IMR-90 (cell line): ENCODE measurements around the gene NACC2. TPM values are rescaled to one million over a fixed set of nuclear protein-coding genes. Genes with fewer than 3 reads are reported as not detected.

Source experiments
- ATAC-seq: fragments of 200-7000 bp; cut with Tn5 transposase; 2 replicates; pipeline ENCODE4 v1.9.1; 2020; ENCODE audit warnings: low read depth, mild to moderate bottlenecking, moderate library complexity
- BruUV-seq: library from RNA; stranded (reverse); fragments of 400-500 nt; replicated peaks from 2 replicates; lab custom pipeline; 2021; lab: Mats Ljungman, UMichigan
- CTCF ChIA-PET: fragments of 300-600 bp; formaldehyde crosslinking; extraction: SDS; loops from one replicate; lab custom pipeline; 2021; ENCODE audit warnings: antibody characterized with exemption; lab: Yijun Ruan, JAX
- POLR2A ChIA-PET: fragments of 300-600 bp; sonication (Branson Sonifier 250); formaldehyde crosslinking; loops from one replicate; lab custom pipeline; 2022; ENCODE audit warnings: antibody characterized with exemption; ENCODE audit not compliant: unreplicated experiment; lab: Charles Lee
- DNase-seq: peaks from one replicate; pipeline ENCODE4 v3.0.0; 2013
- H2AFZ ChIP-seq: replicated peaks from 2 replicates; pipeline ENCODE3; 2013; ENCODE audit warnings: low read length, mild to moderate bottlenecking; ENCODE audit not compliant: poor library complexity
- H2AK5ac ChIP-seq: 2 replicates; pipeline ENCODE4 v1.6.1; 2013; ENCODE audit warnings: low read depth, low read length, inconsistent platforms
- H2AK9ac ChIP-seq: replicated peaks from 2 replicates; pipeline ENCODE3; 2013; ENCODE audit warnings: mild to moderate bottlenecking, low read depth, low read length, moderate library complexity; ENCODE audit not compliant: poor library complexity
- H2BK120ac ChIP-seq: 2 replicates; pipeline ENCODE4 v1.6.1; 2013; ENCODE audit warnings: low read depth, low read length, inconsistent platforms
- H2BK15ac ChIP-seq: 3 replicates; pipeline ENCODE4 v1.6.1; 2013; ENCODE audit warnings: low read depth, low read length, inconsistent platforms
- H2BK20ac ChIP-seq: 2 replicates; pipeline ENCODE4 v1.6.1; 2013; ENCODE audit warnings: low read depth, mild to moderate bottlenecking, inconsistent platforms, low read length, moderate library complexity
- H2BK5ac ChIP-seq: 2 replicates; pipeline ENCODE4 v1.6.1; 2013; ENCODE audit warnings: mild to moderate bottlenecking, low read depth, low read length, inconsistent platforms; ENCODE audit not compliant: poor library complexity, severe bottlenecking
- H3K14ac ChIP-seq: replicated peaks from 2 replicates; pipeline ENCODE4 v1.6.1; 2013; ENCODE audit warnings: low read depth, low read length, inconsistent platforms
- H3K18ac ChIP-seq: 2 replicates; pipeline ENCODE4 v1.6.1; 2013; ENCODE audit warnings: low read depth, low read length, control low read depth
- H3K23ac ChIP-seq: 2 replicates; pipeline ENCODE4 v1.6.1; 2013; ENCODE audit warnings: low read depth, low read length, inconsistent platforms
- H3K27ac ChIP-seq: 2 replicates; pipeline ENCODE4 v1.5.1; 2013; ENCODE audit warnings: mild to moderate bottlenecking, control low read depth, low read length; ENCODE audit not compliant: insufficient read depth
- H3K27me3 ChIP-seq: 2 replicates; pipeline ENCODE4 v1.6.1; 2013; ENCODE audit warnings: low read length; ENCODE audit not compliant: control insufficient read depth, insufficient read depth
- H3K36me3 ChIP-seq: 2 replicates; pipeline ENCODE4 v1.6.1; 2013; ENCODE audit warnings: low read length, mixed read lengths; ENCODE audit not compliant: control insufficient read depth, insufficient read depth
- H3K4ac ChIP-seq: 2 replicates; pipeline ENCODE4 v1.6.1; 2013; ENCODE audit warnings: low read depth, low read length, inconsistent platforms
- H3K4me1 ChIP-seq: 2 replicates; pipeline ENCODE4 v1.6.1; 2013; ENCODE audit warnings: low read length, mixed read lengths; ENCODE audit not compliant: control insufficient read depth, insufficient read depth
- H3K4me2 ChIP-seq: 2 replicates; pipeline ENCODE4 v1.6.1; 2013; ENCODE audit warnings: low read depth, mild to moderate bottlenecking, control low read depth, low read length, moderate library complexity
- H3K4me3 ChIP-seq: 2 replicates; pipeline ENCODE4 v1.5.1; 2013; ENCODE audit warnings: low read depth, mild to moderate bottlenecking, control low read depth, low read length, moderate library complexity; ENCODE audit not compliant: insufficient read depth
- H3K56ac ChIP-seq: 2 replicates; pipeline ENCODE4 v1.6.1; 2013; ENCODE audit warnings: low read length, inconsistent platforms; ENCODE audit not compliant: insufficient read depth; ENCODE audit errors: extremely low read depth
- H3K79me1 ChIP-seq, 2 experiments: 2 replicates each; pipeline ENCODE4 v1.6.1; 2013; ENCODE audit warnings: low read length in 2 of 2, inconsistent platforms in 1 of 2, low read depth in 1 of 2
- H3K9ac ChIP-seq: 2 replicates; pipeline ENCODE4 v1.6.1; 2013; ENCODE audit warnings: low read depth, low read length, control low read depth
- H3K9me1 ChIP-seq: 2 replicates; pipeline ENCODE4 v1.6.1; 2013; ENCODE audit warnings: low read length, inconsistent platforms; ENCODE audit not compliant: insufficient read depth
- H3K9me3 ChIP-seq: 2 replicates; pipeline ENCODE4 v1.6.1; 2013; ENCODE audit warnings: low read length; ENCODE audit not compliant: control insufficient read depth, insufficient read depth
- H4K20me1 ChIP-seq: 2 replicates; pipeline ENCODE4 v1.6.1; 2013; ENCODE audit warnings: low read length, inconsistent platforms; ENCODE audit not compliant: insufficient read depth
- H4K5ac ChIP-seq: 2 replicates; pipeline ENCODE4 v1.6.1; 2013; ENCODE audit warnings: mild to moderate bottlenecking, low read depth, low read length, control low read depth
- H4K8ac ChIP-seq, 2 experiments: 2 replicates each; pipeline ENCODE4 v1.6.1; 2013; ENCODE audit warnings: low read depth in 2 of 2, low read length in 2 of 2, control low read depth in 1 of 2, inconsistent platforms in 1 of 2
- H4K91ac ChIP-seq: 2 replicates; pipeline ENCODE4 v1.6.1; 2013; ENCODE audit warnings: low read depth, low read length, inconsistent platforms; ENCODE audit not compliant: insufficient read depth
- BHLHE40 ChIP-seq: fragments of 150-350 bp; IDR thresholded peaks from 2 replicates; pipeline ENCODE4 v1.6.1; 2016; ENCODE audit warnings: mild to moderate bottlenecking, low read depth, low read length
- CEBPB ChIP-seq: IDR thresholded peaks from 2 replicates; pipeline ENCODE4 v1.6.1; 2012; ENCODE audit warnings: low read depth, low read length, improper control_type of control experiment
- CHD1 ChIP-seq: IDR thresholded peaks from 2 replicates; pipeline ENCODE4 v1.6.1; 2012; ENCODE audit warnings: low read depth, low read length, improper control_type of control experiment
- CTCF ChIP-seq: conservative IDR thresholded peaks from 2 replicates; pipeline ENCODE4 v1.5.1; 2012; ENCODE audit warnings: mild to moderate bottlenecking, low read depth, low read length, improper control_type of control experiment
- FOS ChIP-seq: fragments of 150-350 bp; IDR thresholded peaks from 2 replicates; pipeline ENCODE4 v1.6.1; 2016; ENCODE audit warnings: low read depth, low read length
- MAFK ChIP-seq: IDR thresholded peaks from 2 replicates; pipeline ENCODE4 v1.6.1; 2012; ENCODE audit warnings: low read depth, low read length, improper control_type of control experiment
- MAZ ChIP-seq: IDR thresholded peaks from 2 replicates; pipeline ENCODE4 v1.6.1; 2012; ENCODE audit warnings: low read depth, mild to moderate bottlenecking, low read length, improper control_type of control experiment, moderate library complexity, borderline replicate concordance
- NFE2L2 ChIP-seq: fragments of 150-350 bp; IDR thresholded peaks from 2 replicates; pipeline ENCODE4 v1.6.1; 2016; ENCODE audit warnings: low read depth, mild to moderate bottlenecking, low read length
- RFX5 ChIP-seq: IDR thresholded peaks from 2 replicates; pipeline ENCODE4 v1.8.0; 2012; ENCODE audit warnings: low read depth, mild to moderate bottlenecking, low read length, moderate library complexity
- SMC3 ChIP-seq: fragments of 150-350 bp; IDR thresholded peaks from 2 replicates; pipeline ENCODE4 v1.6.1; 2016; ENCODE audit warnings: low read depth, mild to moderate bottlenecking, antibody characterized with exemption, low read length, moderate library complexity
- WGBS, 2 experiments: methylation state at CpG; one replicate each; pipeline versions ENCODE4 v1.1.5 to v1.1.7; 2013; ENCODE audit warnings: missing lambda C conversion rate in 2 of 2; ENCODE audit not compliant: insufficient read length in 1 of 2; ENCODE audit errors: extremely low coverage in 2 of 2; 5-methylcytosine and 5-hydroxymethylcytosine counted together
- dilution Hi-C: fragments of 300-500 bp; cut with HindIII; formaldehyde crosslinking; loops from one replicate; pipeline ENCODE4 v1.14.3; 2018; ENCODE audit warnings: low sequenced_read_pairs; ENCODE audit not compliant: unreplicated experiment
- in situ Hi-C: fragments of 300-500 bp; cut with MboI; formaldehyde crosslinking; loops from 3 replicates; pipeline ENCODE4 v1.14.3; 2019; ENCODE audit warnings: low sequenced_read_pairs, inconsistent platforms, mixed read lengths
- intact Hi-C: fragments of 100-400 bp; cut with micrococcal nuclease; formaldehyde crosslinking; loops from 2 replicates; pipeline ENCODE4 v1.10.0; 2022
- polyA plus RNA-seq, 3 experiments: library from polyadenylated mRNA; depleted of rRNA; stranded (reverse); fragments of >200 nt; gene quantifications; 2 replicates each; pipeline ENCODE4 v1.2.3, GENCODE V29; 2012; ENCODE audit warnings: low replicate concordance in 1 of 3
- total RNA-seq: library from RNA; depleted of rRNA; stranded (reverse); fragments of >200 nt; gene quantifications from 2 replicates; pipeline ENCODE4 v1.2.3, GENCODE V29; 2012
- TF ChIP-seq, protein P1 (sequence below): fragments of 150-350 bp; IDR thresholded peaks from 2 replicates; pipeline ENCODE4 v1.6.1; 2016; ENCODE audit warnings: low read depth, mild to moderate bottlenecking, low read length, moderate library complexity, borderline replicate concordance
- TF ChIP-seq, protein P2 (sequence below): fragments of 150-350 bp; IDR thresholded peaks from 2 replicates; pipeline ENCODE4 v1.6.1; 2017; ENCODE audit warnings: mild to moderate bottlenecking, antibody characterized with exemption, low read length, low read depth

Gene NACC2
- total and polyA plus RNA-seq, 2 of the 4 experiments (the other 2 are of a cell fraction) = 7.9 to 19.0 TPM

DNA sequence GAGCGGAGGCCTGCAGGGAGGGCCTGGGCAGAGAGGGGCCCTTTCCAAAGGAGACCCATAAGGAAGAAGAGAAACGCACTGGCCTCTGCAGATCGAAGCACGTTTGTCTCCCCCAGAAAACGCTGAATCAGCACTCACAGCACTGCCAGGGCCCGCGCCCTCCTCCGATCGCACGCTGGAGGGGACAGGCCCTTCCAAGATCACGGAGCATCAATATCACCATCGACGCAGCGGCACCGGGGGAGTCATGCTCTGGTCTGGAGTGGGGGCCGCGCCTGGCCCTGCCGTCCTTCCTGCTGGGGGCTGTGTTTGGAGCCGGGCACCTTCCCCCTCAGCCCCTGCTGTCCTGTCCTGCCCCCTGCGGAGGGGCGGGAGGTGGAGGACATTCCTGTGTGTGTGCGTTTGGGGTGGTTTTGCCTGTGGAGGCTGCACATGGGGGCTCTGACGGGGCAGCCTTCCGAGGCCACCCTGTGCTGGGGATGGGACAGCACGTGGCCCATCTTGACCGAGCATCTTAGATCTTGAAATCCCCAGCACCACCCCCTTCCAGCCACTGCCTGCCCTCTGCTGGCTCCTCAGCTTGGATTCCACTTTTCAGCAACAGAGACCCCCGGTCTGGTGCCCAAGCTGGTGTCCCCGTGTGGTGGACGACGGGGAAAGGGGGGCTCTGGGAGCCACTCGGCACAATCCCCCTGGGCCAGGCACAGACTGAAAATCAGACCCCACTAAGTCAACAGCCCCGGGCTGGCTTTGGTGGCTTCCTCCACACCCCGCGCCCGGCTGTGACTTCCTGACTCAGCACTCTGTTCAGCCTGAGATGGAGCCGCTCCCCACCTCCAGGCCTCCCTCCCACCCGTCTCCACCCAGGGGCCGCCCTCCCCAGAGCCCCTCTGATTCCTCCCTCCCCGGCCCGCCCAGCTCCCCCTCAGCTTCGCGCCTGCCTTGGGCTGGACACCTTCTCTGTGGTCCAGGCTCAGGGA is 15.3 kb upstream of the NACC2 start:
- H2BK5ac ChIP-seq = peak overlapping the region; percentile 39
- in situ Hi-C loops (no loop called here), dilution Hi-C loops (no loop called here), intact Hi-C loops (no loop called here)
- H2BK120ac ChIP-seq = peak overlapping the region; percentile 78
- H3K56ac ChIP-seq = no peak overlapping the region
- BruUV-seq = no TSS peak
- DNase-seq = peak; percentile 15
- H2AK5ac ChIP-seq = peak overlapping the region; percentile 86; the same call in 1 of the 2 replicates
- peak overlapping the region; percentile 6; the same call in 1 of the 2 replicates for H3K4me3 ChIP-seq
- H3K18ac ChIP-seq = peak overlapping the region; percentile 44
- H2BK15ac ChIP-seq = peak overlapping the region; percentile 30; the same call in 1 of the 3 replicates
- peaks cover 8% of the 10 kb centered on the region for H3K9me1 ChIP-seq
- peak overlapping the region; percentile 43 for H3K14ac ChIP-seq
- peak overlapping the region; percentile 93 for H2AK9ac ChIP-seq
- no peaks in the 10 kb centered on the region for H3K9me3 ChIP-seq
- peak overlapping the region; percentile 90 for H3K4ac ChIP-seq
- no peak for ATAC-seq
- H3K9ac ChIP-seq = peak overlapping the region; percentile 20
- H3K79me1 ChIP-seq = peaks cover 0 to 10% of the 10 kb centered on the region in 2 experiments; a peak in 2 of 4 replicates
- peak overlapping the region; percentile 66 for H3K27ac ChIP-seq
- POLR2A ChIA-PET = no interaction called here
- H3K36me3 ChIP-seq = peaks cover 7% of the 10 kb centered on the region; the same call in 1 of the 2 replicates
- H2AFZ ChIP-seq = peak overlapping the region; percentile 94
- CTCF ChIA-PET = interaction anchor here (0.8 kb wide), 1 partner anchor 127 kb away, joined by 3 read pairs; no protein-coding TSS in a partner anchor
- peaks cover 18% of the 10 kb centered on the region for H3K4me1 ChIP-seq
- H4K91ac ChIP-seq = peak overlapping the region; percentile 49
- peak overlapping the region; percentile 72; the same call in 1 of the 2 replicates for H3K23ac ChIP-seq
- H4K8ac ChIP-seq = peak overlapping the region; percentile 40 to 87
- TF ChIP-seq CEBPB = no peak
- TF ChIP-seq CHD1 = no peak
- TF ChIP-seq MAZ = no peak
- no peak for TF ChIP-seq FOS
- no peak for TF ChIP-seq RFX5
- TF ChIP-seq, protein P1, sequence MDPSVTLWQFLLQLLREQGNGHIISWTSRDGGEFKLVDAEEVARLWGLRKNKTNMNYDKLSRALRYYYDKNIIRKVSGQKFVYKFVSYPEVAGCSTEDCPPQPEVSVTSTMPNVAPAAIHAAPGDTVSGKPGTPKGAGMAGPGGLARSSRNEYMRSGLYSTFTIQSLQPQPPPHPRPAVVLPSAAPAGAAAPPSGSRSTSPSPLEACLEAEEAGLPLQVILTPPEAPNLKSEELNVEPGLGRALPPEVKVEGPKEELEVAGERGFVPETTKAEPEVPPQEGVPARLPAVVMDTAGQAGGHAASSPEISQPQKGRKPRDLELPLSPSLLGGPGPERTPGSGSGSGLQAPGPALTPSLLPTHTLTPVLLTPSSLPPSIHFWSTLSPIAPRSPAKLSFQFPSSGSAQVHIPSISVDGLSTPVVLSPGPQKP = no peak
- TF ChIP-seq NFE2L2 = no peak
- TF ChIP-seq SMC3 = 0 out of 2 replicates have a peak, but pooled peaks have one; percentile 14
- peak; percentile 28; the same call in 1 of the 2 replicates for TF ChIP-seq CTCF
- TF ChIP-seq BHLHE40 = no peak
- peak; percentile 98 for TF ChIP-seq MAFK
- TF ChIP-seq, protein P2, sequence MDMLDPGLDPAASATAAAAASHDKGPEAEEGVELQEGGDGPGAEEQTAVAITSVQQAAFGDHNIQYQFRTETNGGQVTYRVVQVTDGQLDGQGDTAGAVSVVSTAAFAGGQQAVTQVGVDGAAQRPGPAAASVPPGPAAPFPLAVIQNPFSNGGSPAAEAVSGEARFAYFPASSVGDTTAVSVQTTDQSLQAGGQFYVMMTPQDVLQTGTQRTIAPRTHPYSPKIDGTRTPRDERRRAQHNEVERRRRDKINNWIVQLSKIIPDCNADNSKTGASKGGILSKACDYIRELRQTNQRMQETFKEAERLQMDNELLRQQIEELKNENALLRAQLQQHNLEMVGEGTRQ = peak; percentile 32; the same call in 1 of the 2 replicates
- H3K27me3 ChIP-seq = no peaks in the 10 kb centered on the region
- H2BK20ac ChIP-seq = peak overlapping the region; percentile 21
- 37% methylated on average over 11 of the region's 42 CpGs; no CpG with 5 or more reads in 1 of the 2 experiments for WGBS, 2 experiments
- peak overlapping the region; percentile 47 for H3K4me2 ChIP-seq
- peak overlapping the region; percentile 45 for H4K5ac ChIP-seq
- H4K20me1 ChIP-seq = no peaks in the 10 kb centered on the region; the same call in 1 of the 2 replicates
